DMS 273 (cell line): ENCODE measurements around the gene AHRR.

ENCODE experiments used
- DNase-seq: peaks from one replicate; lab custom pipeline; 2025; ENCODE audit not compliant: unreplicated experiment; lab: John Stamatoyannopoulos, UW

The AHRR gene

DNA sequence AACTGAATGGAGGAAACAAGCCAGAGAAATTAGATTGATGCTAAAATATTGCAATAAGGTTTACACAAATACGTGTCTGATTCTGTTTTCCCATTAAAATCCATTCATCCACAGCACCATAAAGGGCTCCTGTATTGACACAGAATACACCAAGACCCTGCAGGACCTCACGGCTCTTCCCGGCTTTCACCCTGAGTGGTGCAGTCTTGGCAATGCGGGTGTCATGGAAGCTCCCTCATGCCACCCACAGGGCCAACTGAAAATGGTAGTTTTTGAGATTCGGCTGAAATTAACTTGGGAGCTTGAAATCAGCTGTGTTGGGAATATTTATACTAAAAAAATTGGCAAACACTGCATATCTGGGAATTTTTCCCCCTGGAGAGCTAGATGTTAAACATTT lies 104.2 kb downstream of the AHRR start:
- peak; percentile 40 for DNase-seq

DNA sequence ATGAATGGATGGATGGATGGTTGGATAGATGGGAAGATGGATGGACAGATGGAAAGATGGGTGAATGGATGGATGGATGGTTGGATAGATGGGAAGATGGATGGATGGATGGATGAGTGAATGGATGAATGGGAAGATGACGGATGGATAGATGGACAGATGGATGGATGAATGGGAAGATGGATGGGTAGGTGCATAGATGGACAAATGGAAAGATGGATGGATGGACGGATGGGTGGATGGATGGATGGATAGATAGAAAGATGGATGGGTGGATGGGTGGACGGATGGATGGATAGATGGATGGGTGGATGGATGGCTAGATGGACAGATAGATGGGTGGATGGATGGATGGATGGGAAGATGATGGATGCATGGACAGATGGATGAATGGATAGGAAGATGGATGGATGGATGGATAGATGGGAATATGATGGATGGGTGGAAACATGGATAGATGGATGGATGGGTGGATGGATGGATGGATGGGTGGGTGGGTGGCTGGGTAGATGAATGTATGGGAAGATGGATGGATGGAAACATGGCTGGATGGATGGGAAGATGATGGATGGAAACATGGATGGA lies 105.0 kb downstream of the AHRR start:
- DNase-seq = no peak

DNA sequence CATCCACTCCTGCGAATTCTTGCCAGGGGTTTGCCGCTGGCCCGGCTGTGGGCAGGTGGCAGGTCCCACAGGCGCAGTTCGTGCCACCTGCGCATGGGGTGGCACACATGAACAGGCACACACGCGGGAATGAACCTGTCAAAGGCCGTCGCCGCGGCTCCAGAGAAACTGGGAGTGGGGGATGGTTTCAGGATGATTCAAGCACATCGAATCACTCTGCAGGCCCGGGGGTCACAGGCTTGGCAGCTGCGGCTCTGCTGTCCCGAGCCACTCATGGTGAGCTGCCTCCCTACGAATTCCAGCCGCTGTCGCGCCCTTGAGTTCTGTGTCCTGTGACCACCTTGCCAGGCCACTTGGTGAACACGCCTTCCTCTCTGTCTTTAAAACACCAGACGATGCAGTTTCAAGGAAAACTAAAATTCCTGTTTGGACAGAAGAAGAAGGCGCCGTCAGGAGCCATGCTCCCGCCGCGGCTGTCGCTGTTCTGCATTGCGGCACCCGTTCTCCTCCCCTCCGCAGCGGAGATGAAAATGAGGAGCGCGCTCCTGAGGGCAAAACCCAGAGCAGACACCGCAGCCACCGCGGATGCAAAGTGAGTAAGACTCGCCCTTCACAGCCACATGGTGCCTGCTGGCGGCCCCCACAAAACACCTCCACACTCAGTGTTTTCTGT lies 106.0 kb downstream of the AHRR start:
- DNase-seq = peak; percentile 78

DNA sequence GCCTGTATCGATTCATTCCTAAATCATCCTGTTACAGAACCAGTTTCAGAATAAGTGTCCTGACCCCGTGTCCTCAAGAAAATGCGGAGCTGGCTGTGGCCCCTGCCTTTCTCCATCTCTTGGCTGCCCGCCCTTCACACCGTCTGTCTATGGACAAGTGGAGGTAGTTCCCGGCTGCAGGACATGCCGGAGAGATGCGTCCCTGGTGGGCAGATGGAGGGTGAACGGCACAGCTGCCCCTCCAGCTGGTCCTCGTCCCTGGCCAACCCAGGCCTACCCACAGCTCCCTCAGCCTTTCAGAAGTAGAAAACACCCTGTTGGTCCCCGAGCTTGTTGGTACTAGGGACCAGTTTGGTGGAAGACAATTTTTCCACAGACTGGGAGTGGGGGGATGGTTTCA lies 106.7 kb downstream of the AHRR start:
- DNase-seq = peak; percentile 96

DNA sequence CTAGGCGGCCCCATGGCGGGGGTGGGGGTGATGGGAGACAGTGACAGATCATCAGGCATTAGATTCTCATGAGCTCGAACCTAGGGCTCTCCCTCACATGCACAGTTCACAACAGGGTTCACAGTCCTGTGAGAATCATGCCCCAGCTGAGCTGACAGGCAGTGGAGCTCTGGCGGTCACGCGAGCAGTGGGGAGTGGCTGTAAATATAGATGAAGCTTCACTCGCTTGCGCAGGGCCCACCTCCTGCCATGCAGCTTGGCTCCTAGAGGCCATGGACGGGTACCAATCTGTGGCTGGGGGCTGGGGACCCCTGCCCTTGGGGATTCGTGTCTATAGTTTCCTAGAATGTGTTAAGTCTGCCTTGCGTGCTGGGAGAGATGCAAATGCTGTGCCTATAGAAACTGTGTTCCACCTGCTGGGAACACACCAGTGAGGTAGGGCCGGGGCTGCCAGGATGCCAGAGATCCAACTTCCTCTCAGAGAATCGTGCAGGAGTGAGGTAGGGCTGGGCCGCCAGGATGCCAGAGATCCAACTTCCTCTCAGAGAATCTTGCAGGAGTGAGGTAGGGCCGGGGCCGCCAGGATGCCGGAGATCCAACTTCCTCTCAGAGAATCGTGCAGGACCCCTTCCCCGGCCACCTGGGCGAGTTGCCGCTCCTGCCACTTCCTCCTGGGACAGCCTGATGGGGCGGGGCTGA lies 107.4 kb downstream of the AHRR start:
- DNase-seq = peak; percentile 51

DNA sequence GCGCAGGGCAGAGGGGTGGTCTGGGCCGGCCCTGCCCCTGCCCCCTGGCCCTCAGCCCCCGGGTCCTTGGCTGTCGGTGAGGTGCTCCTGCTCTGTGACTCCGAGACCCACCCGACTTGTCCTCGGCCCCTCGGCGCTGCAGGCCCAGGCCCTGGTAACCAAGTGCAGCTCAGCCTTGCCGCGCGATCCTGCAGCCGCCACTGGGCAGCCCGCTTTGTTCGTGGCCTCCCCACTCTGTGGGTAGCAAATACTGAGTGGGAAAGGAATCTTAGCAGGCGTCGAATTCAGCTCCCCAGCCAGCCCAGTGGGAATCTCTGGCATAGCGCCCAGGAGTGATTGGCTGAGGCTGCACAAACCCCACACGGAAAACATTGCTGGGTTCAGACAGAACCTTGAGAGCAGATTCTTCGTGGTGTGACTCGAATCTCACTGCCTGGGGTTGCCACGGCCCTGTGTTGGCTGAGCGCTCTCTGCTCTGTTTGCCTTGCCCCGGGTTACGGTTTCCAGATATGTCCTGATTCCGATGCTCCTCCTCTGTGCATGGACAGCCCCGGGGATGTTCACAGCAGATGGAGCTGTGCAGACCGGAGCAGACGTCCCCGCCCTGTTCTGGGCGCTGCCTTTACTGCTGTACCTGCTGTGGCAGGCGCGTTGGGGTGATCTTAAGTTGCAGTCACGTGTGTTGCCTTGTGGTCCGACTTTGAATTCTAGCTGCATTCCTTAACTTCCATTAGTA lies 108.1 kb downstream of the AHRR start:
- peak; percentile 79 for DNase-seq

DNA sequence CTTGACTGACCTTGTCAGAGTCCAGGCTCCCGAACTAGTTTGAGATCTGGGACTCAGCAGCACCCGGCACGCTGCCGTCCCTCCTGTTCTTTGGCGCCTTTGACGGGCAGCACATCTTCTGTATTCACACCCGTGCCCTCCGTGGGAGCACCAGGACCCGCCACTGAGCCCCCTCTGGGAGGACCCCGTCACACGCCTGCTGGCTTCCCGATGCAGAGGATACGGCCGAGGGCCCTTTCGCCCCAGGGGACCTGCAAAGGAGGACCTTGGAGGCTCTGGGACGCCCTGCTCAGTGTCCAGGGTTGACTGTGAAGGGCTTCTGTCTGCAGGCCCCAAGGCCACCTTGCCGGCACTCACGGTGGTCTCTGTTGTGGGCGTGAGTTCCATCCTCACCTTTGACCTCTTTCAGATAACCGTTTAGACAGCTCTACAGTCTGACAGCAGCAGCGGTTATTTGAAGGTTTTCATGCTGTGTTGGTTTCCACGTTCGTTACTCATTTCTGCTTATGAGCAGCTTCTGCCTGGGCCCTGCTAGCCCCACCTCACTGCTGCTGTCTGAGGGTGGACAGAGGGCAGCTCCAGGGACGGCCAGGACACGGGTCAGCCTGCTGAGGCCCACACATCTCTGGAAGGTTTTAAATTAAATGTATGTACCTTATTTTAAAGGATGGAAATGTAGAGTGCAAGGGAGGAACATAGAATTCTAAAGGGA lies 108.9 kb downstream of the AHRR start:
- DNase-seq = no peak

DNA sequence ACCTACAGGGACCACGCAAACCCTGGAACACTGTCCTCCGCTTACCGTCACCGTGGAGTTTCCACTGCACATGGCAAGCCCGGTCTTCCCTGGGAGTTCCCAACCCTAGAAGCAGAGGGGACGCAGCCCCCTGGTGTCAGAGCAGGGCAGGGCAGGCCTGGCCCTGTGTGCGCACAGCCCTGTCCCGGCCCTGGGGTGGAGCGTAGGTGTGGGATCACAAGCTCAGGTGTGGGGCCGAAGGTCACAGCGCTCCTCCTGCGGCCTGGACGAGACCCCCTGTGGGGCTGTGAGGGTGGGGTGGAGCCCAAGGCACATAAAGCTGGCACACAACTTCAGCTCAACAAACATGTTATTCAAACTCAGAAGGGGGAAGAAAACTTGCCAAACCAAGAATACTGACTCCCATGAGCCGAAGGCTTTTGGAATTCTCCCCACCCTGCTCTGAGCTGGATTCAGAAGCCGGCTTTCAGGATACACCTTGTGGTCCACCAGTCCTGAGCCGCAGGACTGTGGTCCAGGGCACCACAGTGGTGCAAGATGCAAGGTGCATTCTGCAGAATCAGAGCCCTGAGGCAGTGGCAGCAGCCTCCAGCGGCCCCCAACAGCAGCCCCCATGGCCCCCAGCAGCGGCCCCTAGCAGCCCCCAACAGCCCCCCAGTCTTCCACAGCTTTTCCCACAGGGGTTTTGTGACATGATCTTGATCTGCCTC lies 109.6 kb downstream of the AHRR start:
- peak; percentile 79 for DNase-seq

DNA sequence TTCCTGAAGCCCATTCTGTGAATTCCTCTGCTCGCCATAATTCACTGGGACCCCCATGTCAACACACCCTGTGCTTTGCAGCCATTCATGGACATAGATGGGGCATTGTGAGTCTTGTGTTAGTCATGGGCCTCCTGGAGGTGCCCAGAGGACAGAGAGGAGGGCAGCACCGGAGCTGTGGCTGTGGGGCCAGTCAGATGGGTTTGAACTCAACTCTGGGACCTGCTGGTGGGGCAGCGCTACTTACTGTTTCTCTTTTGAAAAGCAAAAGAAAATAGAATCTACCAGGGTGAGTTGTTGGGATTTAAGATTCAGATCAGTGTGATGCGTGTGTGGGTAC lies 110.2 kb downstream of the AHRR start:
- no peak for DNase-seq

DNA sequence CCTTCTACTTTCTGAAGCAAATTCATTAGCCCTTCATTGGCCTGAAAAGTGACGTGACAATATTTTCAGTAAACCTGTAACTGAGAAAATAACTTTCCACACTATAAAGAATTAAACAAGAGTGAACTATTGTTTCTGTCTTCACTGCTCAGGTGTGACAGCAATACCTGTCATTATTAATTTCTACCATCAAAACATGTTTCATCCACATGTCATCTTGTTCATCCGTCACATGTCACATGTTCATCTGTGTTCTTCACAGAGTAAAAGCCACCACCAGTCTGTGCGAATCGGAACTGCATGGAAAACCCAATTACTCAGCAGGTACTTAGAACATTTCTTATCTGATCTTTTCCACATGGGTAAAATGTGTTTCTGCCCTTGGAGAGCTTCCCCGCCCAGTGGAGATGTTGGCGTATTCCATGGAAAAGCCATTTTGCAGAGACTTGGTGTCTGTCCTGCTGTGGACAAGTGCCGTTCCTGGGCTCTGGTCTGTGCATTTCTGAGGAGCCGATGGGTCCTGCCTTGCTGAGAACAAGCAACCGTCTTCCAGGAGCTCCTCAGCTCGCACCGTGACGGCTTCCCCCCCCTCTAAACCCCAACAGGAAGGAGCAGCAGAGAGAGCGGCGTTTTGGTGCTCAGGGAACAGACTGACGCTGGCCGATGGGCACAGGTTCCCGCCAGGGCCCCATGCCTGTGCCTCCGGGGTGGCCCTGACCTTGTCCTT lies 110.8 kb downstream of the AHRR start:
- DNase-seq = no peak

DNA sequence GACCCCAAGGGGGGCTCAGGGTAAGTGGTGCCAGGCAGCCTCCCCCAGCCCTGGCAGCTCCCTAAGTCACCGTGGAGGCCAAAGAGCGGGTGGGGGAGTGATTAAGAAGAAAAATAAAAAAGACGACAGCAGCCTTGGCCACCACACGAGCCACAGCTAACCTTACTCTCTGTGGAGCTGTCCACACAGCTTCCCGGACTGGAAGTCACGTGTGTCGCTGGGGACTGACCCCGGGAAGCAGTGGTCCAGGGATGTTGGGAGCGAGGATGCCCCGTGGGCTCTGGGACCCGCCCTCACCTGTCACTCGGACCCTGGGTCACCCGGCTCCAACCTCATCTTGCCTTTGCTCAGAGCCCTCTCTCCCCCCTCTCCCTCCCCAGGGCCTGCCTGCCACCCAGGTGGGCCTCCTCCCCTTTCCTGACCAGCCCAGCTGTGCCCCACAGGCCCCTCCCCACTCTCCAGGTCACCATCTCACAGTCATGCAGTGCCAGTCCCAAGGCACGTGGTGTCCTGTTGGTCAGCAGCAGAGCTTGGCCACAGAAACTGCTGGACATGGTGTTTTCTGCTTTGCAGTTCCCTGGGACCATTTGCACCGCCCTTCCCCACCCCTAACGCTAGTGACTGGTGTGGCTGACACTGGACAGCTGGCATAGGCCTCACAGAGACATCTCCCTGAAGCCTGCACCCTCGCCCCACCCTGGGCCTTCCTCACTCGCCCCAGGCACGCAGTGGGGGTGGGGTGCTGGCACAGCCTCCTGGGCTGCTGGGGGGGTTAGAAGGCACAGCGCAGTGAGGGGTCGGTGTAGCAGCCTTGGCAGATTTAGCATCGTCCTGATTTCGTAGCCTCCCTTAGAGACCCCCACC lies 111.6 kb downstream of the AHRR start:
- DNase-seq = no peak

DNA sequence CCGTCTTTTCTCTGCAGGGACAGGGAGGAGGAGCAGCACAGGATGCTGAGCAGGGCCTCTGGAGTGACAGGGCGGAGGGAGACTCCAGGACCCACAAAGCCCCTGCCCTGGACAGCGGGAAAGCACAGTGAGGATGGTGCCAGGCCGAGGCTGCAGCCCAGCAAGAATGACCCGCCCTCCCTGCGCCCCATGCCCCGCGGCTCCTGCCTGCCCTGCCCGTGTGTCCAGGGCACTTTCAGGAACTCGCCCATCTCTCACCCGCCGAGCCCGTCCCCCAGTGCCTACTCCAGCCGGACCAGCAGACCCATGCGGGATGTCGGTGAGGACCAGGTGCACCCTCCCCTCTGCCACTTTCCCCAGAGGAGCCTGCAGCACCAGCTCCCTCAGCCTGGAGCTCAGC lies 112.3 kb downstream of the AHRR start:
- DNase-seq = no peak

DNA sequence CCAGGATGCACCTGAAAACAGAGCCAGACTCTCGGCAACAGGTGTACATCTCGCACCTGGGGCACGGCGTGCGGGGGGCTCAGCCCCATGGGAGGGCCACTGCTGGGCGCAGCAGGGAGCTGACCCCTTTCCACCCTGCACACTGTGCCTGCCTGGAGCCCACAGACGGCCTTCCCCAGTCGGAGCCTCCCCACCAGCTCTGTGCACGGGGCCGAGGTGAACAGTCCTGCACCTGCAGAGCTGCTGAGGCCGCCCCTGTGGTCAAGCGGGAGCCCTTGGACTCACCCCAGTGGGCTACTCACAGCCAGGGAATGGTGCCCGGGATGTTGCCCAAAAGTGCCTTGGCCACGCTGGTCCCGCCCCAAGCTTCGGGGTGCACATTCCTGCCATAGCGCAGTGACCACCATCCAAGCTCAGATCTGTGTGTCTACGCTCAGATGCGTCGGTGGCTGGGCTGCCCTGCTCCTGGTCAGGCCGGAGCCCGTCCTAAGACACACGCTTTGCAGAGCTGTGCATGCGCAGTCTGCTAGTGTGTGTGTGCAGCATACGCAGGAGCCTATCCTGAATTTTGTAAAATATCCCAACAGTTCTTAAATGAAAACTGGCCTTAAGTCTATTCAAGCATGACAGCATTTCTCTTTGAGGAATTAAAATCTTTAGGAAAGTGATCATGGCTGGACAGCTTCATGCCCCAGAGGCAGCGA lies 113.1 kb downstream of the AHRR start:
- no peak for DNase-seq

DNA sequence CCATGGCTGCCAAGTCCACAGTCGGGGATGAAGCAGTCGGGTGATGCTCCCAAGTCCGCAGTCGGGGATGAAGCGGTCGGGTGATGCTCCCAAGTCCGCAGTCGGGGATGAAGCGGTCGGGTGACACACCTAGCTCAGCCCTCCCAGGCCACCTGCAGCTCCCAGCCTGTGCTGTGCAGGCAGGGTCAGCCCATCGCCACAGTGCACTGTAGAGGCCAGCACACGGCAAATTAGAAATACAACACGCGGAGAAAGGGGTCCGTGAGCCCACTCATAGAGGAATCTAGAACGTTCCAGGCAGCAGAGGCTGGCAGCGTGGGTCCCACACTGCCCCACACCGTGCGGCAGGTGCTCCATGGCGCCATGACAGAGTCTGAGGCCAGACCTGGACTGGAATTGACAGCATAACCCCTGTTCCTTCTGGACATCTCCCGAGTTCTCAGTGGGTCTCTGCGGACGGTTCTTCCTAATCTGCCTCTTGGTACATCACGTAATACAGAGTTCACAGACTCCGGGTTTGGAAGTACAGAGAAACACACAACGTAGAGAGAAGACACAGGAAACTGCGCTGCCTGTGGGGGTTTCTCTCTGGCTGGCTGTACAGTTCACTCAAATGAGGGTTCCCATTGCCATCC lies 113.8 kb downstream of the AHRR start:
- DNase-seq = no peak

DNA sequence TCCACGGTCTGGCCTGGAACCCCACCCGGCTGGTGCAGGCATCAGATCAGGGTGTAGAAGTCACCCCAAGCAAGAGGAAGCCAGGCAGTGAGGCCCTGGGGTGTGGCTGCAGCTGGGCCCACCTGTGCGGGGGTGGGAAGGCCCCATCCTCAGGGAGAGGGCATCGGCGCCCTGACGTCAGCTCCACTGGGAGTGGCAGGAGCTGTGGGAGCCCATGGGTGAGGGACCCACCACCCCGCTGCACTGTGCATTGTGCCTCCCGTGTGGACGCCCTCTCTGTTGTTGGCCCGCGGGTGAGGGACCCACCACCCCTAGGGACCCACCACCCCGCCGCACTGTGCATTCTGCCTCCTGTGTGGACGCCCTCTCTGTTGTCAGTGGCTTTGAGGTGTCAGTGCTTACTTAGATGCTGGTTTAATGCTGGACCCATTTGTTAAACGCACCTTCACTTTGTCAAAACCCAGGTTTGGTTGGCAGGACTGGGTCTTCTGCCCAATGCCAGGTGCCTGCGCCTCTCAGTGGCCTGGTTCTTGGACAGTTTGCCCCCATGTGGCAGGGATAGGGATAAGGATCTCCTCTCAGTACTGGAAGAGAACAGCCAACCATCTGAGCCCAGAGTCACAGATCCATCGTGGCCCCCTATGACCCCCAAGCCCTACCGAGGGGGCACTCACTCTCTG lies 114.6 kb downstream of the AHRR start:
- peak; percentile 64 for DNase-seq

DNA sequence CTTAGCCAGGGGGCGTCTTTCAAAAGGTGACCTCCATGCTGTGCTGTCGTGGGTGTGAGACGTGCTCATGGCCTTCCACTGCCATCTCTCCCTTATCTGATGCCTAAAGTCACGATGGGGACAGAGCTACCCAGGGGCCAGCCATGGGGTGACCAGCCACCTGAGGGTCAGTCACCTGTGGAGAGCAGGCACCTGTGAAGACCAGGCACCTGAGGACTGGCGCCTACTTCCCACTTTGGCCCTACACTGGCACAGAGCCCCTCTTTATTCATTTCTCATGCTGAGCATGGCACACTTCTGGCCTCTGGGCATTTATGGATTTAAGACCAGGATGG lies 115.1 kb downstream of the AHRR start:
- no peak for DNase-seq

DNA sequence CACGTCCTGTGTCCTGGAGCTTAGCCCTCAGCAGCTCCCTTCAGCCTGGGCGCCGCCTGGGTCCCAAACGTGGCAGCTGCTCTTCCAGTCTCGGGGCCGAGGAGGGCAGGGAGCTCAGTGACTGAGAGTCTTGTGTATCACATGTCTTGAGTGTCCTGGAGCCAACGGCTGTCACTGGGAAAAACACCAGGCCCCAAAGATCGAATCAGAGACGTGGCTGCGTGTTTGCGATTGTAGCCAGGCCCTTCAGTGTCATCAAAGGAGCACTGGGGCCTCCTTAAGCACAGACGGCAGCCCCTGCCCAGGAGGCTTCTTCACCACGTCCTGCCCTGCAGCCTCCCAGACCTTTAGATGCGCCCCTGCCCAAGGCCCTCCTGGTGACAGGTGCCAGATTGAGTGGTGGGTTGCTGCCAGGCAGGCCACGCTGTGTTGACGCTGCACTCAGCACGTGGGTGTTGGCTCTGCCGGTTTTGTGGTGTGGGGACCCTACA lies 115.8 kb downstream of the AHRR start:
- no peak for DNase-seq
